Inflammatory macrophage treated with lipopolysaccharide for 4 hours (primary cell): ENCODE results near the gene ANTXRL.
A peak's percentile ranks its signal among the peaks of the same experiment; 100 is the strongest.
"Not testable (repeated sequence)": the region's sequence is repeated elsewhere in the genome, so short reads cannot be mapped to it uniquely, and the experiment has no call there.

Source experiments
- DNase-seq: peaks from one replicate; pipeline ENCODE4 v3.0.0-alpha.2; 2020

The ANTXRL gene

GRCh38 chr10:46296641-46297141 lies 9.9 kb downstream of the ANTXRL start:
- no peak for DNase-seq

GRCh38 chr10:46297406-46298204 lies 10.8 kb downstream of the ANTXRL start:
- no peak for DNase-seq

GRCh38 chr10:46298477-46299285 lies 11.9 kb downstream of the ANTXRL start:
- peak; percentile 35 for DNase-seq

GRCh38 chr10:46299286-46299535 lies 12.4 kb downstream of the ANTXRL start:
- DNase-seq, result no peak

GRCh38 chr10:46299536-46300369 lies 13.0 kb downstream of the ANTXRL start:
- no peak for DNase-seq

- DNase-seq, result not testable (repeated sequence)
Observed at GRCh38 chr10:46300370-46300711, 13.5 kb downstream of the ANTXRL start.

- DNase-seq, result no peak
Observed at GRCh38 chr10:46301056-46301645, 14.4 kb downstream of the ANTXRL start.

- DNase-seq, result no peak
Observed at GRCh38 chr10:46301721-46302479, 15.1 kb downstream of the ANTXRL start.

- not testable (repeated sequence) for DNase-seq
Observed at GRCh38 chr10:46302765-46303352, 16.1 kb downstream of the ANTXRL start.

- no peak for DNase-seq
Observed at GRCh38 chr10:46304062-46304461, 17.3 kb downstream of the ANTXRL start.

GRCh38 chr10:46304671-46305070 lies 17.9 kb downstream of the ANTXRL start:
- not testable (repeated sequence) for DNase-seq

- no peak for DNase-seq
Observed at GRCh38 chr10:46305079-46305818, 18.5 kb downstream of the ANTXRL start.

GRCh38 chr10:46305986-46306385 lies 19.2 kb downstream of the ANTXRL start:
- DNase-seq, result no peak

GRCh38 chr10:46306516-46307184 lies 19.9 kb downstream of the ANTXRL start:
- no peak for DNase-seq

- no peak for DNase-seq
Observed at GRCh38 chr10:46307281-46308112, 20.7 kb downstream of the ANTXRL start.

GRCh38 chr10:46308113-46308415 lies 21.3 kb downstream of the ANTXRL start:
- DNase-seq, result no peak

GRCh38 chr10:46308666-46309450 lies 22.1 kb downstream of the ANTXRL start:
- DNase-seq, result no peak

- no peak for DNase-seq
Observed at GRCh38 chr10:46309511-46310142, 22.8 kb downstream of the ANTXRL start.
